Naive thymus-derived CD4-positive, alpha-beta T cell (primary cell): ENCODE results near the gene CDC42SE1. TPM values are rescaled to one million over a fixed set of nuclear protein-coding genes. Genes with fewer than 3 reads are reported as not detected.
A peak's percentile ranks its signal among the peaks of the same experiment; 100 is the strongest.

ENCODE experiments used
- ATAC-seq: fragments of 150-1000 bp; cut with Tn5 transposase; 2 replicates; pipeline ENCODE4 v1.10.0; 2021; ENCODE audit warnings: mild to moderate bottlenecking, moderate library complexity
- CTCF ChIA-PET: fragments of 350-600 bp; sonication (Branson Sonifier 250); formaldehyde crosslinking; loops from one replicate; lab custom pipeline; 2021; ENCODE audit warnings: antibody characterized with exemption; lab: Charles Lee
- POLR2A ChIA-PET: fragments of 350-600 bp; sonication (Branson Sonifier 250); formaldehyde crosslinking; loops from one replicate; lab custom pipeline; 2021; ENCODE audit warnings: antibody characterized with exemption, inconsistent platforms; lab: Charles Lee
- DNase-seq, 9 donors: peaks; one replicate each; pipeline versions ENCODE4 v3.0.0 to v3.0.0-alpha.2; 2020 to 2022; ENCODE audit warnings: mixed read lengths in 1 of 9
- H3K27ac ChIP-seq: one replicate; pipeline ENCODE4 v1.7.0; 2013; ENCODE audit warnings: mild to moderate bottlenecking, low read depth, low read length, moderate library complexity
- H3K27me3 ChIP-seq, 2 donors: one replicate each; pipeline ENCODE4 v1.7.0; 2013; ENCODE audit warnings: low read length in 2 of 2, mild to moderate bottlenecking in 2 of 2, moderate library complexity in 2 of 2; ENCODE audit not compliant: control insufficient read depth in 2 of 2, insufficient read depth in 2 of 2
- H3K36me3 ChIP-seq, 3 experiments: 1 replicate in 2 of 3; 2 replicates in 1 of 3; pipeline ENCODE4 v1.7.0; 2013; ENCODE audit warnings: low read length in 3 of 3, mild to moderate bottlenecking in 3 of 3, moderate library complexity in 1 of 3; ENCODE audit not compliant: insufficient read depth in 3 of 3, control insufficient read depth in 2 of 3
- H3K4me1 ChIP-seq, 2 donors: one replicate each; pipeline ENCODE4 v1.7.0; 2013; ENCODE audit warnings: low read length in 2 of 2, mild to moderate bottlenecking in 2 of 2, moderate library complexity in 1 of 2; ENCODE audit not compliant: control insufficient read depth in 2 of 2, insufficient read depth in 2 of 2
- H3K4me3 ChIP-seq: 2 replicates; pipeline ENCODE4 v1.7.0; 2013; ENCODE audit warnings: mild to moderate bottlenecking, low read length
- H3K9me3 ChIP-seq, 3 experiments: 1 replicate in 2 of 3; 2 replicates in 1 of 3; pipeline ENCODE4 v1.7.0; 2013; ENCODE audit warnings: low read length in 3 of 3; ENCODE audit not compliant: control insufficient read depth in 2 of 3
- H3K27ac Mint-ChIP-seq, 9 donors: one replicate each; pipeline ENCODE4 v1.8.0; 2020 to 2022; ENCODE audit warnings: mixed read lengths in 9 of 9, mild to moderate bottlenecking in 8 of 9, moderate library complexity in 5 of 9, inconsistent platforms in 2 of 9
- H3K27me3 Mint-ChIP-seq, 5 donors: one replicate each; pipeline ENCODE4 v1.8.0; 2021 to 2022; ENCODE audit warnings: mixed read lengths in 5 of 5, mild to moderate bottlenecking in 1 of 5
- H3K36me3 Mint-ChIP-seq, 5 donors: one replicate each; pipeline ENCODE4 v1.8.0; 2020 to 2022; ENCODE audit warnings: mixed read lengths in 5 of 5, mild to moderate bottlenecking in 3 of 5, inconsistent platforms in 1 of 5
- H3K4me1 Mint-ChIP-seq, 7 donors: one replicate each; pipeline ENCODE4 v1.8.0; 2020 to 2022; ENCODE audit warnings: mixed read lengths in 7 of 7, mild to moderate bottlenecking in 3 of 7, inconsistent platforms in 1 of 7
- H3K4me3 Mint-ChIP-seq, 10 donors: one replicate each; pipeline ENCODE4 v1.8.0; 2020 to 2022; ENCODE audit warnings: mild to moderate bottlenecking in 10 of 10, mixed read lengths in 10 of 10, moderate library complexity in 6 of 10, inconsistent platforms in 2 of 10
- H3K9me3 Mint-ChIP-seq, 11 donors: one replicate each; pipeline ENCODE4 v1.8.0; 2020 to 2022; ENCODE audit warnings: mixed read lengths in 11 of 11, mild to moderate bottlenecking in 4 of 11, inconsistent platforms in 1 of 11, moderate library complexity in 1 of 11
- intact Hi-C, 2 donors: fragments of 100-400 bp; cut with micrococcal nuclease; formaldehyde crosslinking; loops; one replicate each; pipeline ENCODE4 v1.15.1; 2023
- polyA plus RNA-seq, 2 donors: library from polyadenylated mRNA; unstranded; fragments of 300-500 nt; fragmentation: Illumina TruSeq; gene quantifications; one replicate each; pipeline ENCODE4 v1.2.3, GENCODE V29; 2021
- total RNA-seq, 6 experiments: library from RNA in 5 of 6; stranded (reverse) in 5 of 6; gene quantifications; 1 replicate in 5 of 6; 2 replicates in 1 of 6; pipeline ENCODE4 v1.2.3 and lab custom pipeline; 2021 to 2026

CDC42SE1 gene
- total and polyA plus RNA-seq, 7 experiments from 2014 or later = 85.6 to 516 (median 386) TPM

- peaks cover 5 to 34% (median 18%) of the 10 kb centered on the region in 5 donors for H3K36me3 Mint-ChIP-seq
- ATAC-seq (no peak), DNase-seq (no peak)
- no peak overlapping the region for H3K4me3 Mint-ChIP-seq
- no peaks in the 10 kb centered on the region for H3K9me3 ChIP-seq
- H3K4me1 ChIP-seq = no peaks in the 10 kb centered on the region
- no peaks in the 10 kb centered on the region for H3K9me3 Mint-ChIP-seq
- H3K4me1 Mint-ChIP-seq = peaks cover 5 to 22% (median 12%) of the 10 kb centered on the region in 7 donors
- H3K36me3 ChIP-seq = peaks cover 3 to 49% (median 6%) of the 10 kb centered on the region in 3 experiments
- no peaks in the 10 kb centered on the region for H3K27me3 ChIP-seq
- peak overlapping the region in 2 of 9 donors; percentile 26 to 60 for H3K27ac Mint-ChIP-seq
- no peak overlapping the region for H3K4me3 ChIP-seq
- ChIA-PET POLR2A (interaction anchor here (1.1 to 4.4 kb wide), 2 partner anchors 32 to 130 kb away, joined by 3 to 50 read pairs; partner anchors contain the start of genes CDC42SE1, MLLT11 and TNFAIP8L2), CTCF (interaction anchor here (0.7 to 5.9 kb wide), 5 partner anchors 9 to 264 kb away, joined by 3 to 74 read pairs (median 54); partner anchors contain the start of genes CDC42SE1, MLLT11 and TNFAIP8L2)
- intact Hi-C loops = loop anchor here in 1 of 2 donors (10.0 kb wide), 1 partner anchor 318 kb away; the partner anchor contains the start of gene RFX5
- H3K27ac ChIP-seq = no peak overlapping the region
- H3K27me3 Mint-ChIP-seq = no peaks in the 10 kb centered on the region
These were observed 33.0 kb downstream of the CDC42SE1 start for GRCh38 chr1:151026460-151026859.

- no peak overlapping the region for H3K4me3 ChIP-seq
- peak overlapping the region; percentile 16 to 73 (median 61) for H3K4me3 Mint-ChIP-seq
- no peaks in the 10 kb centered on the region for H3K4me1 ChIP-seq
- POLR2A ChIA-PET = interaction anchor here (0.6 to 4.4 kb wide), 17 partner anchors 18 to 165 kb away, joined by 3 to 50 read pairs (median 5); partner anchors contain the start of genes C1orf56, CDC42SE1, GABPB2 and MINDY1
- DNase-seq (peak; percentile 72 to 91 (median 83)), ATAC-seq (peak; percentile 100)
- H3K4me1 Mint-ChIP-seq = peaks cover 4 to 22% (median 6%) of the 10 kb centered on the region in 7 donors
- intact Hi-C loops = loop anchor here (1.0 to 10.0 kb wide), 12 partner anchors 16 to 320 kb away; partner anchors contain the start of genes GABPB2 (in 2 of the 2), TNFAIP8L2 (in 2 of the 2), CDC42SE1 (in 1 of the 2) and PIP5K1A (in 1 of the 2)
- no peaks in the 10 kb centered on the region for H3K9me3 ChIP-seq
- no peaks in the 10 kb centered on the region for H3K27me3 Mint-ChIP-seq
- H3K36me3 Mint-ChIP-seq = peaks cover 0 to 25% (median 15%) of the 10 kb centered on the region in 5 donors
- H3K27ac Mint-ChIP-seq = peak overlapping the region; percentile 37 to 93 (median 74)
- H3K27ac ChIP-seq = no peak overlapping the region
- H3K36me3 ChIP-seq = peaks cover 3 to 33% (median 5%) of the 10 kb centered on the region in 3 experiments
- no peaks in the 10 kb centered on the region for H3K27me3 ChIP-seq
- CTCF ChIA-PET = interaction anchor here (0.6 to 5.9 kb wide), 34 partner anchors 12 to 256 kb away, joined by 3 to 74 read pairs (median 4); partner anchors contain the start of genes C1orf56, CDC42SE1, GABPB2 and MINDY1
- no peaks in the 10 kb centered on the region for H3K9me3 Mint-ChIP-seq
These were observed 34.8 kb downstream of the CDC42SE1 start for GRCh38 chr1:151024540-151025146.

GRCh38 chr1:151013518-151013917, 45.9 kb downstream of the CDC42SE1 start:
- Histone ChIP-seq H3K36me3 (peaks cover 0 to 16% (median 4%) of the 10 kb centered on the region in 3 experiments), H3K4me3 (no peak overlapping the region), H3K27ac (no peak overlapping the region), H3K27me3 (no peaks in the 10 kb centered on the region), H3K4me1 (peaks cover 13 to 27% of the 10 kb centered on the region in 2 donors), H3K9me3 (no peaks in the 10 kb centered on the region)
- intact Hi-C loops = no loop called here
- ATAC-seq (no peak), DNase-seq (no peak)
- Mint-ChIP-seq H3K27me3 (no peaks in the 10 kb centered on the region), H3K4me3 (peak overlapping the region in 4 of 10 donors; percentile 5 to 45 (median 20)), H3K4me1 (peaks cover 22 to 55% (median 43%) of the 10 kb centered on the region in 7 donors), H3K9me3 (no peaks in the 10 kb centered on the region), H3K36me3 (peaks cover 0 to 16% (median 2%) of the 10 kb centered on the region in 5 donors), H3K27ac (peak overlapping the region in 6 of 9 donors; percentile 37 to 79 (median 60))
- CTCF ChIA-PET = interaction anchor here (0.6 kb wide), 1 partner anchor 239 kb away, joined by 6 read pairs; no protein-coding TSS in a partner anchor
- POLR2A ChIA-PET = no interaction called here

GRCh38 chr1:151012684-151013471, 46.5 kb downstream of the CDC42SE1 start:
- Mint-ChIP-seq H3K9me3 (no peaks in the 10 kb centered on the region), H3K36me3 (peaks cover 0 to 9% (median 0%) of the 10 kb centered on the region in 5 donors), H3K4me3 (peak overlapping the region in 4 of 10 donors; percentile 12 to 64 (median 44)), H3K4me1 (peaks cover 26 to 62% (median 50%) of the 10 kb centered on the region in 7 donors), H3K27me3 (no peaks in the 10 kb centered on the region), H3K27ac (peak overlapping the region in 6 of 9 donors; percentile 28 to 79 (median 60))
- CTCF ChIA-PET = interaction anchor here (0.6 to 1.0 kb wide), 3 partner anchors 11 to 240 kb away, joined by 4 to 6 read pairs (median 6); no protein-coding TSS in a partner anchor
- POLR2A ChIA-PET = interaction anchor here (1.2 to 1.9 kb wide), 3 partner anchors 13 to 43 kb away, joined by 3 to 12 read pairs (median 3); no protein-coding TSS in a partner anchor
- no peak for DNase-seq
- Histone ChIP-seq H3K9me3 (no peaks in the 10 kb centered on the region), H3K27ac (no peak overlapping the region), H3K36me3 (peaks cover 0 to 10% (median 2%) of the 10 kb centered on the region in 3 experiments), H3K4me1 (peaks cover 15 to 29% of the 10 kb centered on the region in 2 donors), H3K4me3 (no peak overlapping the region), H3K27me3 (no peaks in the 10 kb centered on the region)
- intact Hi-C loops = no loop called here
- no peak for ATAC-seq

- peaks cover 0 to 8% (median 0%) of the 10 kb centered on the region in 5 donors for H3K36me3 Mint-ChIP-seq
- ATAC-seq (no peak), DNase-seq (no peak)
- H3K27me3 Mint-ChIP-seq = no peaks in the 10 kb centered on the region
- H3K27ac ChIP-seq = no peak overlapping the region
- no peak overlapping the region for H3K4me3 ChIP-seq
- ChIA-PET CTCF (interaction anchor here (0.7 to 1.0 kb wide), 4 partner anchors 13 to 89 kb away, joined by 3 to 6 read pairs (median 4); no protein-coding TSS in a partner anchor), POLR2A (interaction anchor here (0.6 to 3.2 kb wide), 9 partner anchors 9 to 146 kb away, joined by 3 to 12 read pairs (median 3); partner anchors contain the start of gene TNFAIP8L2)
- intact Hi-C loops = no loop called here
- no peaks in the 10 kb centered on the region for H3K9me3 Mint-ChIP-seq
- H3K4me1 ChIP-seq = peaks cover 30 to 42% of the 10 kb centered on the region in 2 donors
- H3K4me3 Mint-ChIP-seq = peak overlapping the region; percentile 29 to 97 (median 64)
- peaks cover 0 to 8% (median 0%) of the 10 kb centered on the region in 3 experiments for H3K36me3 ChIP-seq
- no peaks in the 10 kb centered on the region for H3K9me3 ChIP-seq
- peaks cover 39 to 77% (median 64%) of the 10 kb centered on the region in 7 donors for H3K4me1 Mint-ChIP-seq
- H3K27ac Mint-ChIP-seq = peak overlapping the region in 8 of 9 donors; percentile 54 to 90 (median 74)
- H3K27me3 ChIP-seq = no peaks in the 10 kb centered on the region
These were observed 48.1 kb downstream of the CDC42SE1 start for GRCh38 chr1:151011154-151011850.
